B cell (primary cell): Measurements from ENCODE around the gene MYO5C. TPM values are rescaled to one million over a fixed set of nuclear protein-coding genes. Genes with fewer than 3 reads are reported as not detected.
A peak's percentile ranks its signal among the peaks of the same experiment; 100 is the strongest.

Experiments
- ATAC-seq: fragments of 200-7000 bp; cut with Tn5 transposase; one replicate; pipeline ENCODE4 v1.10.0; 2021; ENCODE audit warnings: low read depth, mild to moderate bottlenecking, moderate number of reproducible peaks, moderate library complexity
- CTCF ChIA-PET: fragments of 350-600 bp; sonication (Branson Sonifier 250); formaldehyde crosslinking; loops from one replicate; lab custom pipeline; 2021; ENCODE audit warnings: antibody characterized with exemption, inconsistent platforms; lab: Charles Lee
- POLR2A ChIA-PET: fragments of 350-600 bp; sonication (Branson Sonifier 250); formaldehyde crosslinking; loops from one replicate; lab custom pipeline; 2021; ENCODE audit warnings: antibody characterized with exemption; lab: Charles Lee
- DNase-seq: peaks from one replicate; pipeline ENCODE4 v3.0.0; 2013
- H2AFZ ChIP-seq: 2 replicates; pipeline ENCODE4 v1.6.1; 2012; ENCODE audit warnings: mild to moderate bottlenecking, low read depth, low read length; ENCODE audit not compliant: insufficient read depth, poor library complexity, severe bottlenecking
- H3K27ac ChIP-seq, 2 donors: 1 replicate in 1 of 2; 2 replicates in 1 of 2; pipeline ENCODE4 v1.5.1; 2012 to 2013; ENCODE audit warnings: low read length in 2 of 2, mild to moderate bottlenecking in 2 of 2, moderate library complexity in 1 of 2
- H3K27me3 ChIP-seq, 4 experiments: fragments of 200-600 bp in 1 of 4; sonication (generic) in 1 of 4; replicated peaks in 1 of 4; 1 replicate in 2 of 4; 2 replicates in 2 of 4; pipeline versions ENCODE4 v1.6.1 to v1.7.0; 2013 to 2016; ENCODE audit warnings: low read length in 3 of 4, mild to moderate bottlenecking in 2 of 4, mixed read lengths in 1 of 4, moderate library complexity in 1 of 4; ENCODE audit not compliant: insufficient read depth in 4 of 4, control insufficient read depth in 3 of 4; ENCODE audit errors: control extremely low read depth in 1 of 4
- H3K36me3 ChIP-seq, 2 experiments: replicated peaks in 1 of 2; 1 replicate in 1 of 2; 2 replicates in 1 of 2; pipeline versions ENCODE4 v1.6.1 to v1.7.1; 2013; ENCODE audit warnings: low read length in 1 of 2; ENCODE audit not compliant: insufficient read depth in 2 of 2, control insufficient read depth in 1 of 2; ENCODE audit errors: control extremely low read depth in 1 of 2, extremely low read depth in 1 of 2
- H3K4me1 ChIP-seq, 2 donors: fragments of 200-600 bp in 1 of 2; sonication (generic) in 1 of 2; 1 replicate in 1 of 2; 2 replicates in 1 of 2; pipeline versions ENCODE4 v1.5.1 to v1.6.1; 2013 to 2017; ENCODE audit warnings: low read length in 2 of 2; ENCODE audit not compliant: control insufficient read depth in 2 of 2, insufficient read depth in 2 of 2
- H3K4me2 ChIP-seq: replicated peaks from 2 replicates; pipeline ENCODE3; 2012; ENCODE audit warnings: mild to moderate bottlenecking, low read depth, low read length; ENCODE audit not compliant: poor library complexity, severe bottlenecking
- H3K4me3 ChIP-seq, 5 experiments: fragments of 200-600 bp in 1 of 5; sonication (generic) in 1 of 5; 1 replicate in 3 of 5; 2 replicates in 2 of 5; pipeline versions ENCODE4 v1.5.1 to v1.7.0; 2011 to 2016; ENCODE audit warnings: low read length in 4 of 5, mild to moderate bottlenecking in 4 of 5, low read depth in 2 of 5, control low read depth in 1 of 5, moderate library complexity in 1 of 5; ENCODE audit not compliant: insufficient read depth in 1 of 5; ENCODE audit errors: control extremely low read depth in 1 of 5, extremely low read depth in 1 of 5
- H3K79me2 ChIP-seq: fragments of 200-600 bp; sonication (generic); one replicate; pipeline ENCODE4 v1.6.0; 2016; ENCODE audit warnings: low read length; ENCODE audit not compliant: control insufficient read depth, insufficient read depth
- H3K9ac ChIP-seq: fragments of 200-600 bp; sonication (generic); 2 replicates; pipeline ENCODE4 v1.6.1; 2017; ENCODE audit warnings: mild to moderate bottlenecking, low read length, moderate library complexity
- H3K9me3 ChIP-seq, 3 donors: one replicate each; pipeline versions ENCODE4 v1.6.1 to v1.7.1; 2013; ENCODE audit warnings: low read length in 2 of 3; ENCODE audit not compliant: control insufficient read depth in 2 of 3, insufficient read depth in 1 of 3; ENCODE audit errors: control extremely low read depth in 1 of 3
- H4K20me1 ChIP-seq: 2 replicates; pipeline ENCODE4 v1.6.0; 2012; ENCODE audit warnings: mild to moderate bottlenecking, low read length; ENCODE audit not compliant: insufficient read depth, control insufficient read depth, poor library complexity, severe bottlenecking
- H3K27ac Mint-ChIP-seq: one replicate; pipeline ENCODE4 v1.8.0; 2021; ENCODE audit warnings: mixed read lengths
- H3K27me3 Mint-ChIP-seq: one replicate; pipeline ENCODE4 v1.8.0; 2021; ENCODE audit warnings: mixed read lengths
- H3K4me1 Mint-ChIP-seq: one replicate; pipeline ENCODE4 v1.8.0; 2021; ENCODE audit warnings: mixed read lengths
- H3K4me3 Mint-ChIP-seq: one replicate; pipeline ENCODE4 v1.8.0; 2021; ENCODE audit warnings: mixed read lengths
- H3K9me3 Mint-ChIP-seq: one replicate; pipeline ENCODE4 v1.8.0; 2022; ENCODE audit warnings: mixed read lengths; ENCODE audit not compliant: insufficient read depth
- EZH2 ChIP-seq: IDR thresholded peaks from 2 replicates; pipeline ENCODE4 v1.6.1; 2012; ENCODE audit warnings: borderline replicate concordance, low read depth, mild to moderate bottlenecking, moderate library complexity, low read length; ENCODE audit not compliant: insufficient read depth, poor library complexity, severe bottlenecking
- WGBS: methylation state at CpG from one replicate; pipeline ENCODE4 v1.1.5; 2013; ENCODE audit warnings: missing lambda C conversion rate; ENCODE audit not compliant: insufficient coverage; 5-methylcytosine and 5-hydroxymethylcytosine counted together
- intact Hi-C: fragments of 100-400 bp; cut with micrococcal nuclease; formaldehyde crosslinking; loops from one replicate; pipeline ENCODE4 v1.10.0; 2022
- polyA plus RNA-seq: library from polyadenylated mRNA; depleted of rRNA; stranded (reverse); fragments of >200 nt; gene quantifications from 2 replicates; pipeline ENCODE4 v1.2.3, GENCODE V29; 2012
- total RNA-seq, 2 donors: library from RNA; stranded (reverse); fragments of 120-200 nt in 1 of 2; gene quantifications; 1 replicate in 1 of 2; 2 replicates in 1 of 2; pipeline versions ENCODE4 v1.2.3 to v1.2.4, GENCODE V29; 2013 to 2022
- TF ChIP-seq, protein P1 (sequence below): fragments of 200-600 bp; IDR thresholded peaks from one replicate; pipeline ENCODE4 v1.8.0; 2022; ENCODE audit warnings: antibody characterized with exemption, mild to moderate bottlenecking

The MYO5C gene
- total and polyA plus RNA-seq, 2 donors (not counting 1 experiment from before 2014, with no cell fraction given): 0.54 to 4.5 TPM

DNA sequence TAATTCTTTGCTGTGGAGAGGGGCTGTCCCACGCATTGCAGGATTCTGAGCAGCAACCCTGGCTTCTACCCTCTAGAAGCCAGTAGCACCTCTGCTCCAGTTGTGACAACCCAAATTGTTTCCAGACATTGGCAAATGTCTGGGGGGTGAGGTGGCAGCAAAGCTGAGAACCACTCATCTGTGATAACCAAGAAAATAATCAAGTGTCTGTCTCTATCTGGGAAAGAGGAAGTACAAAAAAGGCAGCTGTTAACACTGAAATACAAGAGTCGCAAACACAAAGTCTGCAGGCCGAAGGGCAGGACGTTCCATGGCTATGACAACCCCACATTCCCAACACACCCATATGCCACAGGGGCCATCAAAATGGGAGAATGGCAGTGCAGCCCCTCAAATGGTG, 62.2 kb downstream of the MYO5C start:
- H3K79me2 ChIP-seq: peaks cover 11% of the 10 kb centered on the region
- Mint-ChIP-seq H3K4me3 (peak overlapping the region; percentile 92), H3K27ac (peak overlapping the region; percentile 99), H3K9me3 (no peaks in the 10 kb centered on the region), H3K27me3 (no peaks in the 10 kb centered on the region), H3K4me1 (peaks cover 82% of the 10 kb centered on the region)
- H3K27ac ChIP-seq: peak overlapping the region; percentile 89 to 97
- peaks cover 87 to 90% of the 10 kb centered on the region in 2 donors for H3K4me1 ChIP-seq
- TF ChIP-seq, protein P1, sequence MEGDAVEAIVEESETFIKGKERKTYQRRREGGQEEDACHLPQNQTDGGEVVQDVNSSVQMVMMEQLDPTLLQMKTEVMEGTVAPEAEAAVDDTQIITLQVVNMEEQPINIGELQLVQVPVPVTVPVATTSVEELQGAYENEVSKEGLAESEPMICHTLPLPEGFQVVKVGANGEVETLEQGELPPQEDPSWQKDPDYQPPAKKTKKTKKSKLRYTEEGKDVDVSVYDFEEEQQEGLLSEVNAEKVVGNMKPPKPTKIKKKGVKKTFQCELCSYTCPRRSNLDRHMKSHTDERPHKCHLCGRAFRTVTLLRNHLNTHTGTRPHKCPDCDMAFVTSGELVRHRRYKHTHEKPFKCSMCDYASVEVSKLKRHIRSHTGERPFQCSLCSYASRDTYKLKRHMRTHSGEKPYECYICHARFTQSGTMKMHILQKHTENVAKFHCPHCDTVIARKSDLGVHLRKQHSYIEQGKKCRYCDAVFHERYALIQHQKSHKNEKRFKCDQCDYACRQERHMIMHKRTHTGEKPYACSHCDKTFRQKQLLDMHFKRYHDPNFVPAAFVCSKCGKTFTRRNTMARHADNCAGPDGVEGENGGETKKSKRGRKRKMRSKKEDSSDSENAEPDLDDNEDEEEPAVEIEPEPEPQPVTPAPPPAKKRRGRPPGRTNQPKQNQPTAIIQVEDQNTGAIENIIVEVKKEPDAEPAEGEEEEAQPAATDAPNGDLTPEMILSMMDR: no peak
- no peak for TF ChIP-seq EZH2
- ChIA-PET POLR2A (interaction anchor here (0.6 to 5.0 kb wide), 7 partner anchors 12 to 447 kb away, joined by 3 to 61 read pairs (median 9); partner anchors contain the start of gene ATOSA), CTCF (interaction anchor here (0.8 to 24.5 kb wide), 9 partner anchors 8 to 448 kb away, joined by 3 to 512 read pairs (median 3); no protein-coding TSS in a partner anchor)
- ATAC-seq (peak; percentile 42), DNase-seq (peak; percentile 85)
- H3K36me3 ChIP-seq: no peaks in the 10 kb centered on the region
- H3K4me2 ChIP-seq: peak overlapping the region; percentile 68
- no peaks in the 10 kb centered on the region for H3K9me3 ChIP-seq
- no peaks in the 10 kb centered on the region for H3K27me3 ChIP-seq
- H3K4me3 ChIP-seq: peak overlapping the region in 3 of 5 experiments; percentile 3 to 25 (median 8)
- H2AFZ ChIP-seq: no peak overlapping the region
- WGBS: 8% methylated on average over 4 of the region's 4 CpGs
- intact Hi-C loops: loop anchor here (2.0 kb wide), 3 partner anchors 335 to 497 kb away; partner anchors contain the start of genes ARPP19 and ATOSA
- no peaks in the 10 kb centered on the region for H4K20me1 ChIP-seq
- H3K9ac ChIP-seq: peak overlapping the region; percentile 28

DNA sequence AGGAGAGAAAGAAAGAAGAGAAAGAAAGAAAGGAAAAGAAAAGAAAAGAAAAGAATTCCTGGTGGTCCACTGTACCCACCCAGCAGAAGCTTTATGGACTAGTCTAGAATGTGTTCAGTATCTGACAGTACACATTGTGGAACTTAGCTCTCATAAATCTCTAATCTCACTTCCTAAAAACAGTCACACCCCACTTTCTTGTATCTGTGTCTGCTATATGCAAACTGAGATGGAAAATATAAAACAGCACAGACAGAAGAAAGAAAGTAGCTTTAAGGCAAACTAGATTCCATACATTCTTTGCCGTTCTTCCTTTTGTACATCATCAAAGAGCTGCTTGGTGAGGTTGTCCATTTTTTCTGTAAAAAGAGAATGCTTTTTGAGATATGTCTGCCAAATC, 63.3 kb downstream of the MYO5C start:
- H3K9ac ChIP-seq: peak overlapping the region; percentile 65
- peaks cover 77% of the 10 kb centered on the region for H3K4me1 Mint-ChIP-seq
- CTCF ChIA-PET: interaction anchor here (0.8 to 24.5 kb wide), 6 partner anchors 8 to 77 kb away, joined by 3 to 512 read pairs (median 9); no protein-coding TSS in a partner anchor
- WGBS: no CpG with 5 or more reads among the region's 1 CpG
- H3K4me2 ChIP-seq: peak overlapping the region; percentile 74
- DNase-seq (peak; percentile 81), ATAC-seq (peak; percentile 35)
- peak overlapping the region; percentile 9 to 58 (median 41) for H3K4me3 ChIP-seq
- peak overlapping the region; percentile 97 for H3K27ac ChIP-seq
- no peaks in the 10 kb centered on the region for H3K27me3 Mint-ChIP-seq
- no peaks in the 10 kb centered on the region for H3K27me3 ChIP-seq
- H3K79me2 ChIP-seq: peaks cover 11% of the 10 kb centered on the region
- POLR2A ChIA-PET: interaction anchor here (0.8 to 5.0 kb wide), 7 partner anchors 10 to 448 kb away, joined by 3 to 61 read pairs (median 9); partner anchors contain the start of gene ATOSA
- no peak overlapping the region for H2AFZ ChIP-seq
- H3K27ac Mint-ChIP-seq: peak overlapping the region; percentile 99
- H3K4me3 Mint-ChIP-seq: peak overlapping the region; percentile 89
- no peaks in the 10 kb centered on the region for H4K20me1 ChIP-seq
- H3K9me3 Mint-ChIP-seq: no peaks in the 10 kb centered on the region
- H3K4me1 ChIP-seq: peaks cover 87 to 91% of the 10 kb centered on the region in 2 donors
- H3K9me3 ChIP-seq: no peaks in the 10 kb centered on the region
- intact Hi-C loops: loop anchor here (1.0 to 2.0 kb wide), 4 partner anchors 53 to 498 kb away; partner anchors contain the start of genes ARPP19 and ATOSA
- TF ChIP-seq, protein P1: no peak
- no peak for TF ChIP-seq EZH2
- no peaks in the 10 kb centered on the region for H3K36me3 ChIP-seq
